A673 (cell line): ENCODE results near the gene ABLIM3.

Source experiments
- CTCF ChIP-seq: fragments of 300-800, 200-600 bp; sonication (generic); conservative IDR thresholded peaks from 2 replicates; pipeline ENCODE4 v1.5.1; 2017; ENCODE audit warnings: low read depth, mild to moderate bottlenecking, antibody characterized with exemption, low read length, moderate library complexity, mixed read lengths
- EZH2 ChIP-seq: fragments of 200-600 bp; sonication (generic); IDR thresholded peaks from 2 replicates; pipeline ENCODE4 v1.6.1; 2017; ENCODE audit warnings: borderline replicate concordance, low read depth, mild to moderate bottlenecking, mixed read lengths, antibody characterized with exemption, low read length; ENCODE audit not compliant: poor library complexity, severe bottlenecking

GRCh38 chr5:149240354-149240998, 99.2 kb downstream of the ABLIM3 start:
- no peak for TF ChIP-seq CTCF
- TF ChIP-seq EZH2: no peak
